IPS-NIHi11 (cell line): ENCODE results near the gene TEX54.
"Not testable (repeated sequence)": the region's sequence is repeated elsewhere in the genome, so short reads cannot be mapped to it uniquely, and the experiment has no call there.

ENCODE experiments used
- DNase-seq: peaks from one replicate; pipeline ENCODE4 v3.0.0; 2012; ENCODE audit warnings: mixed read lengths, low spot score

TEX54 gene

DNA sequence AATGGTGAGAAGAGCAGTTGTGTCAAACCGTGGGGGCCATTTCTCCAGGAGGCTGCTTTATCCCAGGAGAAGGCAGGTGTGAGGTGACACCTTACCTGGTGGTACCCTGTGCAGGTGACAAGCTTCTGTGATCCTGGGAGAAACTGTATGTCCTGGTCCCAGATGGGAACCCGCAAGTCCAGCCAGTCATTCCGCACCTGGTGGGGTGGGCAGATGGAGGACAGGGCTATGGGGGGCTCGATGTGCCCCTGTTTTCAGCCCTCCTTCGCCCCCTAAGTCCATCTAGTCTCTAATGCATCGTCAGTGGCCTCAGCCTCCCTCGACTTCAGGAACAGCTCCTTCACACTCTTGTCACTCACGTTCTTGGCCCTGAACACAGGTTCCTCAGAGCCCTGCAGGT is 2.7 kb upstream of the TEX54 start:
- DNase-seq: no peak

DNA sequence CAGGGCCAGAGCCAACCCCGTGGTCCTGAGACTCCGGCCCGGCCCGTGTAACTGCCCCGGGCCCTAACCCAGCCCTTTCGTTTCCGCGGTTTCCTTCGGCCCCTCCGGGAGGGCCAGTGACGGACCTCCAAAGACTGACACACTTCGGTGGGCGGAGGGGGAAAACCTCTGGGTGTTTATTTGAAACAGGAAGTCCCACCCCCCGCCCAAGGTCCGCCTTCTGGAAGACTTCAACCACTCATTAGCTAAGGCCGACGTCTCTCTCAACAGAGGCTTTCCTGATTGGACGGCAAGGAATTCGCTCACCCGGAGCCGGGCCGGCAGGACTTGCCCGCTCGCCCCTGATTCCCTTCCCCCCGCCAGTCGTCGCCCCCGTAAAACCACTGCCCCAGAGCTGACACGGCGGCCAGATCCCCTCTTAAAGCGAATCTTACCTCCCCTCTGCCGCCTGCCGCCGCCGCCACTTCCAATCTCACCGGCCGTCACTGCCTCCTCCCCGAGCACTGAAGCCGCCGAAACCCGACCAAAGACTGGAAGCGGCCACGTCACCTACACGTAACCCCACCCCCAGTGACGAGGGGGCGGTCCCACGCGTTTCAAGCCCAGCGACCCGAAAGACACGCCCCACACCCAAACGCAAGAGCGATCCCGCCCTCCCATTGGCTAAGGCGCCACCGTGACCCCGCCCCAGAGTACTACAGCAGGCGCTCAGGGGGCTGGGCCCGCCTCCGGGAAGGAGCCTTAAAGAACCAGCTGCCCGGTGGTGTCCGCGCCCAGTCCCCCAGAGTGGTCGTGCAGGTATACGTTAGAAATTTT is 913 bp downstream of the TEX54 start, which contains the start of gene STX5:
TSS of gene STX5 (minus strand) at position 532 of the 816 bp plus-strand sequence. CDS start 808 bp downstream, outside the sequence.
- DNase-seq: peak; percentile 96

DNA sequence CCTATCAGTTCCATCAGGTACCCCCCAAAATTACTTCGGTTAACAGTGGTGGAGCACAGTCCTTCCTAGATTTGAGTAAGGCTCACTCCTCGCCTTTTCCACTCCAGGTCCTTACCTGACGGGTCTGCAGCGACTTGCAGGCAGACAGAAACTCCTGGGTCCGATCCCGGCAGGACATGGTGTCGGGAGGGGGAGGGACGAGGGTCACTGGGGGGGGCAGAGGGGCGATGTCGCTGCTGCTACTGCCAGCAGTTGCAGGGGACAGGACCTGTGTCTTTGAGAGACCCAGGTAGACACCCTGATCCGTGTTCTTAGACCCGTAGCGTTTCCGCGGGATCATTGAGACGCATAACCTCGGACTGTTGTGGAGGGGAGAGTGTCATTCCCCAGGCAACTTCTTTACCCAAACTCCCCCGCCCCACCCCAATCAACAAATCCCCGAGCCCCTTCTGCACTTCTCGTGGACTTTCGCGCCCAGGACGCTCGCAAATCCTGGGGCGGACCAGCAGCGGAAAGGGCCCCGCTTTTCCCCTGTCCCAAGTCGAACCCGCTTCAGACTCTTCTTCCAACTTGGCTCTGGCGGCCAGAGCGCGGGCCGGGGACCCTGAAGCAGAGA is 1.6 kb downstream of the TEX54 start:
- DNase-seq: peak; percentile 65

DNA sequence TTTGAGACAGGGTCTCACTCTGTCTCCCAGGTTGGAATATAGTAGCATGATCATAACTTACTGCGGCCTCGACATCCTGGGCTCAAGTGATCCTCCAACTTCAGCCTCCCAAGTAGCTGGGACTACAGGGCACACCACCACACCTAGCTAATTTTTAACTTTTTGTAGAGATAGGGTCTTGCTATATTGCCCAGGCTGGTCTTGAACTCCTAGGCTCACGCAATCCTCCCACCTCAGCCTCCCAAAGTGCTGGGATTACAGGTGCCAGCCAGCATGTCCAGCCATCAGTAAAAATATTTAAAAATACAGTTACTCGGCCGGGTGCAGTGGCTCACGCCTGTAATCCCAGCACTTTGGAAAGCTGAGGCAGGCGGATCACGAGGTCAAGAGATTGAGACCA is 4.5 kb downstream of the TEX54 start:
- not testable (repeated sequence) for DNase-seq

DNA sequence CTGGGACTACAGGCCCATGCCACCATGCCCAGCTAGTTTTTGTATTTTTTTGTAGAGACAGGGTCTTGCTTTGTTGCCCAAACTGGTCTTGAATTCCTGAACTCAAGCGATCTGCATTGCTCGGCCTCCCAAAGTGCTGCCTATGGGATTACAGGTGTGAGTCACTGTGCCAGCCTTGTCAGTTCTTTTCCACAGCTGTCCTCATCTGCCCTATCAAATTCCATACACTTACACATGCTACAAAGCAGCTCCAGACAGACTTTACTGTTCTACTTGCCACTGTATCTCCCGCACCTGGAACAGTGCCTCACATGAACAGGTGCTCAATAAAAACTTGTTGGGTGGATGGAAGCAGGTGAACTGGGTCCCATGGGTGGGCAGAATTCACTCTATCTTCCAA is 9.0 kb downstream of the TEX54 start:
- DNase-seq: no peak

DNA sequence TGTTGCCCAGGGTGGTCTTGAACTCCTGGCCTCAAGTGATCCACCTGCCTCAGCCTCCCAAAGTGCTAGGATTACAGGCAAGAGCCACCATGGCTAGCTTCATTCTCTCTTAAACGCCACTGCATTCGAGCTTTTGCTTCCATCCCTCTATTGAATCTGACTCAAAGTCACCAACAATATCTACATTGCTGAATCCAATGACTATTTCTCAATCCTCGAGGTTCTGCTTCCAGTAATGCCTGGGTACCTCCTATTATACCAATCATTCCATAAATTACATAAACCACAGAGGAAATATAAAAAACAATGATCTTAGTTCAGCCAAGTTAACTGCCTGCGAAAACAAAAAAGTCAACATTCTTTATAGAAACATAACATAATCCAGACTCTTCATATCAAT is 15.5 kb downstream of the TEX54 start:
- DNase-seq: no peak

DNA sequence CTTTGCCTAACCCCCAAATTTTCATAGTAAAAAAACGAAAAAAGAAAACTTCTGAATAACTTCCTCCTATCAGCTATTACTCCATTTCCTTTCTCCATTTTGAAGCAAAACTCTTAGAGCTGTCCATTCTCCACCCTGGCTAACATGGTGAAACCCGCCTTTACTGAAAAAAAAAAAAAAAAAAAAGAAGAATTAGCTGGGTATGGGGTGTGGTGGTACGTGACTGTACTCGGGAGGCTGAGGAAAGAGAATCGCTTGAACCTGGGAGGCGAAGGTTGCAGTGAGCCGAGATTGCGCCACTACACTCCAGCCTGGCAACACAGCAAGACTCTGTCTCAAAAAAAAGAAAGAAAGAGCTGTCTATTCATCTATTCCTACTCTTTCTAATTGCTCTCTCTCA is 16.1 kb downstream of the TEX54 start:
- no peak for DNase-seq

DNA sequence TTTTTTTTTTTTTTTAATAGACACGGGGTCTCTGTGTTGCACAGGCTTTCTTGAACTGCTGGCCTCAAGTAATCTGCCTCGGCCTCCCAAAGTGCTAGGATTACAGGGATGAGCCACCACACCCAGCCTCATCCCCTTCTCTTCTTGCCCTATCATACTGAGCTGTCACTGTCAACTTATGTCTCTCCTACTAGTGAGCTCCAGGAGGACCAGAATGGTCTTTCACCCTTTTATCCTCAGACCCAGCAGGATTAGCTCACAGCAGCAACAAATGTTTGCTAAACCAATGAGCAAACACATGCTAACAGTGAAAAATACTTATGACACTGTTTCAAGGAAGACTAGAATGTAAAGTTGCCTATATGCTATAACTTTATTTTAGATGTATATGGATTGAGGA is 21.0 kb downstream of the TEX54 start:
- DNase-seq: no peak

DNA sequence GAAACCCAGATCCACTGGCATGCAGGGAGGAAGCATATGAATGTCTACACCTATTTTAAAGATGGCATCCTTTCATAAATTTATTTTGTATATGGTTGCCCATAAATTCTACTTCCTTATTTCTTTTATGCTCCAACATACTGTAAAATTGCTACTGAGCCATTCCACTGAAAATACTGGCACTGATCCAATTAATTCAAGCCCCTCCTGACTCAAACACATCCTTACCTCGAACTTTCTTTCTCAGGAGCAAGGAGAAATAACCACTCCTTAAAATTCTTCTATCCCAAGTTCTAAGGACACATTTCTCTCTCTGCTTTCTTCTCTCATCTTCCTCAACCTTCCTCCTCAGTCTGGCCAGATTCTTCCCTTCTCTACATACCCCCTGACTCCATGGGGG is 21.9 kb downstream of the TEX54 start:
- DNase-seq: no peak

DNA sequence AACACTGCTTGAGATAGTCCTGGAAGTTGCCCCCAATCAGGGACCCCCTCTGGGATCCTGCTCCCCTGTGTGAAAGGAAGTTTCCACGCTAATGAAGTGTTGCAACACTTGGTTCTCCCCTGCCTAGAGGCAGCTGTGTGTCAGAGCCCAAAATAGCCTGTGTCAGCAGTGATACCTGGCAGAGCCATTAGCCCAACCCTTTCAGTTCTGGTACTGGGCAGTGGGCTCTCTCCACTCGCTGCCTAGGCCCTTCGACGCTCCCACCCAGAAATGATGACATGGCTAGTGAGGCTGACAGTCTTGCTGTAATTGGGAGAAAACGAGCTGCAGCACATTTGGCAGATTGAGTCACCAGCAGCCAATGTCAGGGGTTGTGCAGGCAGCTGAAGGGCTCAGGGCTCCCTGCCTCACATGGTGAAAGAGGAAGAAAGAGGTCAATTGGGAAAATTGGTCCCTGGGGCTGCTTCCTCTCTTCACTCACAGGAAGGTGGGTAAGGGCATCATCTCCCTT is 26.0 kb downstream of the TEX54 start:
- no peak for DNase-seq

DNA sequence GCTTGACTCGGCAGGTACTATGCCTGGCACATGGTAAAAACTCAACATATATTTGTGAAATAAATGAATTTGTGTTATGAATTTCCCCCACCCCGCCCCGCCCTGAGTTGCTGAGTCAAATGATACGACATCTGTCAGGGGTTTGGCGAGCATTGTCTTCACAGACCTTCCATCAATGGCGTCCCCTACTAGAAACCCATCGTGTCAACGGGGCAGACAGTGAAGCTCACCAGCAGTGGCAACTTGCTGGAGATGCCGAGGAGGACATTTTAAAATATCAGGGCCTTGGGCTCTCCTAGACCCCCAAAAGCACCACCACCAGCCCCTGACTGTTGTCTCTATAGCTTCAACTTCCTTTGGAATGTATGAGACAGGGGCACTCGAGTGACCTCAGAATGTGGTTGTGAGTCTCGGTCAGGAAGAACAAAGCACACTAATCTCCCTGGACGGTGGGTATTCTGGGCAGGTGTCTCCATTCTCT is 26.6 kb downstream of the TEX54 start:
- DNase-seq: no peak

DNA sequence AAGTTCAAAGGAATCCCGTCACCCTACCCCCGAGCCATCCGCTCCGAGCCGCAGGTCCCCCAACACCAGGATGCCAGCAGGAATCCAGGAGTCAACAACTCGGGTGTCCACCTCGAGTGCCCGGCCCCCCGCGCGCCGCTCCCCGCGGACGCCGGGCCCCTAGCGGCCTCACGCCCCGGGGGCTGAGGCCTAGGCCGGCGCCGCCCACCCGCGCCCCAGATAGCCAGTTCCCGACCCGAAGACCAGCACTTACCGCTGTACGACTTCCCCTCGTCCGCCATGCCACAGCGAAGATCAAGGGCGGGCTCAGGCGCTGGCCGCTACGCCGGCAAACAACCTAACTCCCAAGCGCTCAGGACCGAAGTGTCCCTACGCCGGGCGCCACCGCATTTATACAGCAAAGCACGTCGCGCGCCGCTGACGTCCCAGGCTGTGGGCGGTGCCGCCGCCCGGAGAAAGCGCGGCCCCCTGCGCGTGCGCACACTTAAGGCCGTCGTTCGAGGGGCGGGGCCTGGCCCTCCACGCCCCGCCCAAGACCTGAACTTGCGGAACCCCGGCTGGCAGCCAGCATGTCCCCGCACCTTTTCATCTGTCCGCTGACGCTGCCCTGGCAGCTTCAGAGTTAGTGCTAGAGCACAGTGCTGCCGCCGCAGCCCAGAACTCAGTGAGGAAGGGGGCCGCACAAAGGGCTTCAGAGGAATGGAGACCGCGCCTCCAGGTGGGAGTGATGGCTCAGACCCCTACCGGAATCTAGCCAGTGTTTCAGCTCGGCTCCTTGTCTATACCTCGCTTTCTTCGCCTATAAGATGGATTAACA is 27.4 kb downstream of the TEX54 start, which contains the start of gene NXF1:
TSS of gene NXF1 (minus strand) at position 365 of the 817 bp plus-strand sequence. CDS start at position 281, 84 bp downstream.
- peak; percentile 98 for DNase-seq

DNA sequence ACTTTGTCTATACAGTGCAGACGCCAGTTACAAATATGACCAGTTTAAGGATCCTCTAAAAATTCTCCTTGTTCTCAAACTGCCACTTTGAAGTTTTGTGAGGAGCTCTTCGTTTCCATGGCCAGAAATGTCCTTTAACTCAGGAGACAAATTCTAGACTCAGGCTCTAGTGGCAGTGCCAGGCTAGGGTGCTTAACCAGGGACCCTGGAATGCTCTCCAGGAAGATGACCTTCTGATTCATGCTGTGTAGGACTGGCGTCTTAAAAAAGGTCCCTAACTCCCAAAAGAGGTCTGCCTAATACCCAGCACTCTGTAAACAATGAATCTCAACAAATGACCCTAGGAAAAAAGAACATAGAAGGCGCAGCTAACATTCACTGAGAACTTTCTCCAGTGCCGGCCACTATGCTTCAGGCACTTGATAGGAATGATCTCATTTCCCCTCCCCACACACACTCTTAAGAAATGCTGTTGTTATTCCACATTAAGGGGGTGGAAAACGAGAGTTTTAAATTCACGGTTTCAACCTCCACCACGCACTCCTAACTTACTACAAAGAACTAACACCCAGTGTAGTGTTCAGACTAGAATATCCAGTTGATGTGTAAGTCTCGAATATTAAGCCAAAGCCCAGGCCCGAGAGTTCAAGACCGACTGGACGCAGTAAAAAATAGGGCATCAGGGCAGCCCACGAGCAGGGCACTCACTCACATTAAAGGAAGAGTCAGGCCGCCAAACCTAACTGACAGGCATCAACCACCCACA is 28.1 kb downstream of the TEX54 start:
- DNase-seq: no peak

DNA sequence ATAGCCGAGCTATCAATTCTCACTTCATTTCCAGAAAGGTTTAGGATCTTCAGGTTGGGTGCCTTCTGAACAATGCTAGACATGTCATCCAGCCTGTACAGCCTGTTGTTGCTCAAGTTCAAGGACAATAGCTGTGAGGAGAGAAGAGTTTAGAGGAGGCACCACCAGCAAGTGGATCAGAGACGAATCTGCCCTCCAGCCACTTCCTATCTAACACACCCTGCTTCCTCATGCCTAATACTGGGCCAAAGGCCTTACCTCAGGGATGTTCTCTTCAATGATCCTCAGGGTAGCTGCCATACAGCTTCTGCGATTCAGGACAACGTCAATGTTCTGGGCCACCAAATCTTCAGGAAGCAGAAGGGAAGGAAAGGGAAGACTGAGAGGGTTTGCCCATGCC is 31.6 kb downstream of the TEX54 start:
- DNase-seq: no peak

DNA sequence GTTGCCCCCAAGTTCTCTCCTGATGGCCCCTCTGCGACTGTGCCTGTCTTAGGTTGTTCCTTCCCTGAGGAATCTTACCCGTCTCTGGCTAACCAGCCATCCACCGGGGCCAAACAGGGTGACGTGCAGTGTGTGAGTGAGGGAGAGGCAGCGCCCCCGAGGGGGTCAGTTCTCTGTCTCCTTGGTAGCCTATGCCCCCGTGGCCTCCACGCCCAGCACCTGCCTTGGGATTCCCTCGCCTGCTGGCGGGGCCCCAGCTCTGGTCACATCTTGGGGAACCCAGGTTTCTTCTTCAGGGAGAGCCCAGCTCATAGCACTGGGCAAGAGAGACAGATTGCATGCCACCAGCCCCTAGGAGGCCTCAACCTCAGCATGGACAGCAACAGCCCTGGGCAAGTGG is 33.2 kb downstream of the TEX54 start:
- no peak for DNase-seq

DNA sequence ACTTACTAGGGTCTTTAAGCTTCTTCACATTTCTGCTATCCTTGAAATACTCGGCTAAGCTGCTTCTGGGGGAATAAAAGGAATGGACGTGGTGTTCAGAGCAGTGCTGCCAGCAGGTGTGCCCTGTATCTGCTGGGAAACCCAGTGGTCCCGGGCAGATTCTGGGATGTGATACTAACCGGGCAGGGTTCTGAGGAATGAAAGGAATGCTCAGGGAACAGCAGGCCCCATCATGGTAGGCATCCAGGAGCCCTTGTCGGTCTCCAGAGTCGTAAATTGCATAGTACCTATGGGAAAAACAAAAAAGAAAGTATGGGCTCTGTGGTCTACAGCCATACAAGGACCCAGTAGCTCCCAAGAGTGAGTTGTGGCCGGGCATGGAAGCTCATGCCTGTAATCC is 36.4 kb downstream of the TEX54 start:
- no peak for DNase-seq

DNA sequence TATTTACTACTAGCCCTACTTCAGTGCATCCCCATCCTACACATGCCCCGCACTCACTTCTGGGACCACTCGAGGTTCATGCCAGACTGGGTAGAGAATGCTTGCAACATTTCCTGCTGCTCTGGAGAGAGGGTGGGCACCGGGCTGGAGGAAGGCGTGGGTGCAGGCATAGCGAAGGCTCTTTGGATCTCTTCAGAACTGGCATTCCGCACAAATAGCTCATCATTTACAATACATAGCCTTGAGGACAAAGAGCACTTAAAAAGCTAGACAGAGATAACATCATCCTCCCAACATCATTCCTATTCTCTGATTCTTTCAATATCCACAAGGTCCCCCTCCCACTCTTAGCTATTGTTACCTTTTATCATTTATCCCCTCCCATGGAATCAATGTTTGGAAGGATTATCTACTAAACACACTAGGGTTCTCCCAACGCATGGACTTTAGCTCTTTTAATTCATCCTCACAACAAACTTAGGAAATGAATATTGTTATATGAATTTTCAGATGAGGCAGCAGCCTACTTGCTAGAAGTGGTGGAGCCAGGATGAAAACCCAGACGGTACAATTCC is 38.4 kb downstream of the TEX54 start:
- DNase-seq: no peak

DNA sequence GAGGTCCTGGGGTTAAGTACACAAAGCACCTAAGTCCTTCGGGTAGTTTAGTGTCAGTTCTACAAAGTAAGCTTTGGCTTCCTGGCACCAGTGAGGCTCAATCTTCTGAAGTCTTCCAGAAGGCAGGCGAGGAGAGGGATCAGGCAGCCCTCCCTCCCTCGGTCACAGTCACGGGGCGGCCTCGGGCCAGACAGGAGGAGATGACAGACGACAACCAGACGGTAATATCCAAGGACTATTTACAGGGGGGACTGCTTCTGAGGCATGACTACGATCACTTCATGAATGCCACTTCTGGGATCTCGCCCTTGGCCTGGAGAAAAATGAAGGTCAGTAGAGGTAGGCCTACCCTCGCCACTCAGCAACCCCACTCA is 40.5 kb downstream of the TEX54 start:
- peak; percentile 38 for DNase-seq

DNA sequence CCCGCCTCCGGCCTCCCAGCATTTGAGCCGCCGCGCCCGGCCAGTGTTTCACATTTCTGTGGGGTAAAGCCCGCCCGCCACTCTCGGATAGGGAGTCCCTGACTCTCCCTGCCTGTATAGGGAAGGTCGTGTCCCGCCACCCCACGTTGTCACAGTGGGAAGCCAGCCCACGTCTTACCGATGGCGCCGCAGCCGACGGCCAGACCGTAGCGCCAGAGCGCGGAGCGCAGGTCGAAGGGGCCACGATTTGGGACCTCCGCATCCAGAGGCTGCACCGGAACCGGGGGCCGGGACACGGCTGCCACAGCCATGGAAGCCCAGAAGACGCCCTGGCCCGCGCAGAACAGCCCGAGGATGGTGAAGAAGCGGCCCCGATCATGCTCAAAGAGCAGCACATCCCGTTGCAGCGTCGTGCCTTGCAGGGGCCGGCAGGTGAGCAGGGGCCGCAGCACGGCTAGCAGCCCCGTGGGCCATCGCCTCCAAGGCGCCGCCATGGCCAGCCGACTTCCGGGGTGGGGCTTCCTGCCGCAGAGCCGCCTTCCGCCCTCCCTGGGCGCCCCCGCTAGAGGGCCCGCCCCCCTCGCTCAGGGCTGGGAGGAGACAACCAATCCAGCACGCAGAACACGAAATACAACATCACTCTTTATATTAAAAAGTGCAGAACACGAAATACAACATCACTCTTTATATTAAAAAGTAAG is 41.0 kb downstream of the TEX54 start, which contains the start of gene TMEM223:
TSS of gene TMEM223 (minus strand) at position 506 of the 701 bp plus-strand sequence. CDS start at position 494, 12 bp downstream.
- DNase-seq: peak; percentile 93

DNA sequence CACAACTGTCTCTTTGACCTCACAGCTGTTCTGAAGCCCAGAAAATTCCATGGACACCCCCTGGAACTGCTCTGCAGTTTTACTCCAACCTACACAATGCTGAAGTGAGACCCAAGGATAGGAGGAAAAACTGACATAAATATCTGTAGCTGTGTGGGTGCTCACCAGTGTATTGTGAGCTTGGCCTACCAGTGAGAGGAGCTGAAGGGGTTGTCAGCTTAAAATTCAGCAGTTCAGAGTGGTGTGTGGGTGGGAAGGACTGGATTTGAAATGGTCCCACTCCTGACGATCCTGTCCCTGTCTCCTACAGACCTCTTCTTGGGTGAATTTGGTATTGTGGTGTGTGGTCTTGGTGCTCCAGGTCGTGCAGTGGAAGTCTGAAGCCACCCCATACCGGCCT is 43.1 kb downstream of the TEX54 start:
- DNase-seq: no peak
